Activated CD4-positive, alpha-beta T cell treated with anti-CD3 and anti-CD28 coated beads, Interleukin-2, amount 50 U/mL, for 16 hours (primary cell): ENCODE data around the gene UGT1A6.
"Not testable (repeated sequence)": the region's sequence is repeated elsewhere in the genome, so short reads cannot be mapped to it uniquely, and the experiment has no call there.

ENCODE experiments used
- DNase-seq: peaks from one replicate; pipeline ENCODE4 v3.0.0-alpha.2; 2020

Gene UGT1A6

DNA sequence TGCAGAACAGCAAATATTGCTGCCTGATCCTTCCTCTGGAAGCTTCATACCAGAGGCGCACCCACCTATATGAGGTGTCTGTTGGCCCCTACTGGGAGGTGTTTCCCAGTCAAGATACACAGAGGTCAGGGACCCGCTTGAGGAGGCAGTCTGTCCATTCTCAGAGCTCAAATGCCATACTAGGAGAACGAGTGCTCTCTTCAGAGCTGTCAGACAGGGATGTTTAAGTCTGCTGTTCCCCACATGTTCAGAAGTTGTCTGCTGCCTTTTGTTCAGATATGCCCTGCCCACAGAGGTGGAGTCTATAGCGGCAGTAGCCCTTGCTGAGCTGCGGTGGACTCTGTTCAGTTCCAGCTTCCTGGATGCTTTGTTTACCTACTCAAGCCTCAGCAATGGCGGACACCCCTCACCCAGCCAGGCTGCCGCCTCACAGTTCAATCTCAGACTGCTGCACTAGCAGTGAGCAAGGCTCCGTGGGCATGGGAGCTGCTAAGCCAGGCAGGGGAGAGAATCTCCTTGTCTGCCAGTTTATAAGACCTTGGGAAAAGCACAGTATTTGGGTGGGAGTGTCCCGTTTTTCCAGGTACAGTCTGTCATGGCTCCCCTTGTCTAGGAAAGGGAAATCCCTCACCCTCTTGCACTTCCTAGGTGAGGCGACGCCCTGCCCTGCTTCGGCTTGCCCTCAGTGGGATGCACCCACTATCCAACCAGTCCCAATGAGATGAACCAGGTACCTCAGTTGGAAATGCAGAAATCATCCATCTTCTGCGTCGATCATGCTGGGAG is 44.4 kb downstream of the UGT1A6 start:
- DNase-seq = not testable (repeated sequence)

DNA sequence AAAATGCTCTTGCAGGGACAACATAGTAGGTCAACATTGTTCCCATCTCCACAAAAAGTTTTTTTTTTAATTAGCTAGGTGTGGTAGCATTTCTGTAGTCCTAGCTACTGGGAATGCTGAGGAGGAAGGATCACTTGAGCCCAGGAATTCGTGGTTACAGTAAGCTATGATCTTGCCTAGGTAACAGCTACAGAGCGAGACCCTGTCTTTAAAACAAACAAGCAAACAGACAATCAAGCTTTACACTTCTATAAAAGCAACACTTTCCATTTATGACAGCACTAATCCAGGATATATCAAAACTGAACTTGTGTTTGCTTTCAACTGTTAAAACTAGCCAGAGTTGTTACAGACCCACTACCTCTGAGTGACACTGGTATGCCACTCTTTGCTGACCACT is 48.2 kb downstream of the UGT1A6 start:
- DNase-seq = no peak

DNA sequence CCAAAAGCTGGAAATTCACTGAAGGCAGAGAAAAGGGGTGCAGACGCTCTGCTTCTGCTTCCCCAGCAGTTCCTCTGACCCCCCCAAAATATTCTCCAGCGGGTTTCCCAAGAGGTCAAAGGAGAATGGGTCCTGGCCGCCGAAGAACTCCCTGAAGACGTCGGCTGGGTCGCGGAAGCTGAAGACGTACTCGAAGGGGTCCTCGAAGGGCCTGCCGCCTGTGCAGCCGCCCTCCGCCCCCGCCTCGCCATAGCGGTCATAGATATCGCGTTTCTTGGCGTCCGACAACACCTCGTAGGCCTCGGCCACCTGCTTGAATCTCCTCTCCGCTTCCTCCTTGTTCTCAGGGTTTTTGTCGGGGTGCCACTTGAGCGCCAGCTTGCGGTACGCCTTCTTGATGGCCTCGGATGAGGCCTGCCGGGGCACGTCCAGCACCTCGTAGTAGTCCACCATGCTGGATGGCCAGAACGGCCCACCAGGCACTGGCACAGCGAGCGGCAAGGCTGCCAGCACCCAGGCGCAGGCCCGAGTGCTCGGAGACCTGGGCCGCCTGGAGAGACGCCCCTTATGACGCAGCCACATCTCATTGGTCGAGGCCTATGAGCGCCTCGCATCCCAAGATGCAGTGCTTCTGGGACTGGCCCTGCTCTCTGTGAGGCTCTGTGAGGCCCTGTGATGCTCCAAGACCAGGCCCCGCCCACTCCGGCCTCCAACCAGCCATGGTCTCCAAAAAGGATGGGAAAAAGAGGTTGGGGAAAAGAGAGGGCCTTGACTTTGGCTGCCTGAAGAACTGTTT is 51.0 kb downstream of the UGT1A6 start:
- DNase-seq = no peak

DNA sequence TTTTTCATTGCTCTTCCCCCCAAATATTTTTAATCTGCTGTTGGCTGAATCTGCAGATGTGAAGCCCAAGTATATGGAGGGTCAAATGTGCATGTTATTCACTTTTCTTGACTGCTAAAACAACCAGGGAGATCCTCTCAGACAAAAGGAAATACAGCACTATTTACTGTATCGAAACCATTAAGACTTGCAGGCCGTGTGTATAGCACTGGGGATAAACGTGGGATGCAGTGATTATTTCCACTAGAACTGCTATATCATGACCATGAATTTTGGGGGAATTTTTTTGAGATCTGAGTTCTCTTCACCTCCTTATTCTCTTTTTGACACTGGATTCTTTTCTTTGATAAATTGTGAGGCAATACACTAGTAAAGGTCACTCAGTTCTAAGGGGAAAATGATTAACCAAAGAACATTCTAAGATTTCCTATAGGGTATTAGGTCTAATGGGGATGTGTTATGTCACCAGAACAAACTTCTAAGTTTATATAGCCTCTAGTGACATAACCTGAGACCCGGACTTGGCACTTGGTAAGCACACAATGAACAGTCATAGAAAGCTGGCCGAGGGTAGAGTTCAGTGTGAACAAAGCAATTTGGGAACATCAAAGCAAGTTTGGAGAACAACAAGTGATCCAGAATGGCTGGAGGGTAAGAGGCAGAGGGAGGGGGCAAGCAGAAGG is 52.5 kb downstream of the UGT1A6 start:
- no peak for DNase-seq

DNA sequence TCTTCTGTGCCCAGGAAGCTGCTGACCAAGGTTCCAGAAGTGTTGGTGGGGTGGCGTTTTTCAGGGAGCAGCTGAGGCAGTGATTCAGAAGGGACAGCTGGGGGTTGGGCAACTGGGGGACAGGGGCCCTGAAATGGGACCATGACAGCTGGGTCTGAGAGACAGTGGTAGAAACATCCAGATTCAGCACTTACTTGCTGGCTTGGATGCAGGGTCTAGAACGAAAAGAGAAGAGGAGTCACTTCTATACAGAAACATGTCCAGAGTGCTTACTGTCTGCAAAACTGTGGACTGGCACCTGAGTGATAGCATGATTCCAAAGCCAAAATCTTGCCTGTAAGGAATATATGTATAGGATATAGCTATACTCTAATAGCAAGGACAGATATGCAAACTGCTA is 53.1 kb downstream of the UGT1A6 start:
- DNase-seq = not testable (repeated sequence)

DNA sequence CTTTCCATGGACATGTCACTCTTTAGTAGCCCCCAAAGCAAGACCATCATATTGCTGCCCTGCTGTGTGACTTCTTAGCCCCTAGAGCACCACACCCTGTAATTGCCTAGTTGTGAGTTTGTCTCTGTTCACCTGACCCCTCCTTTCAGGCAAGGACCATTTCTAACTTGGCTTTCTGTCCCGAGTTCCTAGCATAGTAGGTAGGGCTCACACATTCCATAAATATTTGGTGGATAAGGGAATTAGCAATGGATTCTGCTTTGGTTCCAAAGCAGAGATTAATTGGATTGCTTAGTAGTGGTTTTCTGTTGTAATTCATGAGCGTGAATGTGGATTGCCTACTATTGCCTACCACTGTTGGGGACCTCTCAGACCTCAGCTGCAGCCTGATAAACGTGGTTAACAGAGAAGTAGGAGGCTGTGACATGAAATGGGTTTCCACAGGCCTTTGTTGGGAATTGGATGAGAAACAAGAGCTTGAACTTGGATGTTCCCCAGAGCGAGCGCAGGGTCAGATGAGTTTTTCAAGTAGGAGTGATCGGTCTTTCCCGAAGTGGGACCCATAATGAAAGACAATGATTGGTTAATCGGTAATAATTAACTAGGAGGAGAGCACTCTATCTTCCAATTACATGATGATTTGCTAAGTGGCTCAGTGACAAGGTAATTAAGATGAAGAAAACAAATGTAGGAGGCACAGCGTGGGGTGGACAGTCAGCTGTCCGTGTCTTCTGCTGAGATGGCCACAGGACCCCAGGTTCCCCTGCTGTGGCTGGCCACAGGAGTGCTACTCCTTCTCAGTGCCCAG is 54.0 kb downstream of the UGT1A6 start:
- no peak for DNase-seq

DNA sequence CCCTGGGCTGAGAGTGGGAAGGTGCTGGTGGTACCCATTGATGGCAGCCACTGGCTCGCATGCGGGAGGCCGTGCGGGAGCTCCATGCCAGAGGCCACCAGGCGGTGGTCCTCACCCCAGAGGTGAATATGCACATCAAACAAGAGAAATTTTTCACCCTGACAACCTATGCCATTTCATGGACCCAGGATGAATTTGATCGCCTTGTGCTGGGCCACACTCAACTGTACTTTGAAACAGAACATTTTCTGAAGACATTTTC is 54.5 kb downstream of the UGT1A6 start:
- no peak for DNase-seq

DNA sequence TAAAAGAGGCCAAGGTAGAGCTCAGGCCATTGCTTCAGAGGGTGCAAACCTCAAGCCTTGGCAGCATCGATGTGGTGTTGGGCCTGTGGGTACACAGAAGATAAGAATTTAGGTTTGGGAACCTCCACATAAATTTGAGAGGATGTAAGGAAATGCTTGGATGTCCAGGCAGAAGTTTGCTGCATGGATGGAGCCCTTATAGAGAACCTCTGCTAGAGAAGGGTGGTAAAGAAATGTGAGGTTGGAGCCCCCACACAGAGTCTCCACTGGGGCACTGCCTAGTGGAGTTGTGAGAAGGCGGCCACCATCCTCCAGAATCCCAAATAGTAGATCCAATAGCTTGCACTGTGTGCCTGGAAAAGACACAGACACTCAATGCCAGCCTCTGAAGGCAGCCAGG is 58.0 kb downstream of the UGT1A6 start:
- DNase-seq = not testable (repeated sequence)

DNA sequence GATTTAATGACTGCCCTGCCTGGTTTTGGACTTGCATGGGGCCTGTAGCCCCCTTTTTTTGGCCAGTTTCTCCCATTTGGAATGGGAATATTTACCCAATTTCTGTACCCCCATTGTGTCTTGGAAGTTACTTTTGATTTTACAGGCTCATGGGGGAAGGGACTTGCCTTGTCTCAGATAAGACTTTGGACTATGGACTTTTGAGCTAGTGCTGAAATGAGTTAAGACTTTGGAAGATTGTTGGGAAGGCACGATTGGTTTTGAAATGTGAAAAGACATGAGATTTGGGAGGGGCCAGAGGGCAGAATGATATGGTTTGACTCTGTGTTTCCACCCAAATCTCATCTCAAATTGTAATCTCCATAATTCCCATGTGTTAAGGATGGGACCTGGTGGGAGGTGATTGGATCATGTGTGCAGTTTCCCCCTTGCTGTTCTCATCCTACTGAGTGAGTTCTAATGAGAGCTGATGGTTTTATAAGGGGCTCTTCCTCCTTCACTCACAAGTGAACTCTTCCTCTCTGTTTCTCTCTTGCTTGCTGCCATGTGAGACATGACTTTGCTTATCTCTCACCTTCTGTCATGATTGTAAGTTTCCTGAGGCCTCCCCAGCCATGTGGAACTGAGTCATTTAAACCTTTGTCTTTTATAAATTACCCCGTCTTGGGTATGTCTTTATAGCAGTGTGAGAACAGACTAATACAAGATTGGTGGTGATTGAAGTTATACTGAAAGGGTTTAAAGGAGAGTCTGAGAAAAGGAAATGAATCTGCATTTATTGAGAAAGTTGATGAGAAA is 58.7 kb downstream of the UGT1A6 start:
- not testable (repeated sequence) for DNase-seq

DNA sequence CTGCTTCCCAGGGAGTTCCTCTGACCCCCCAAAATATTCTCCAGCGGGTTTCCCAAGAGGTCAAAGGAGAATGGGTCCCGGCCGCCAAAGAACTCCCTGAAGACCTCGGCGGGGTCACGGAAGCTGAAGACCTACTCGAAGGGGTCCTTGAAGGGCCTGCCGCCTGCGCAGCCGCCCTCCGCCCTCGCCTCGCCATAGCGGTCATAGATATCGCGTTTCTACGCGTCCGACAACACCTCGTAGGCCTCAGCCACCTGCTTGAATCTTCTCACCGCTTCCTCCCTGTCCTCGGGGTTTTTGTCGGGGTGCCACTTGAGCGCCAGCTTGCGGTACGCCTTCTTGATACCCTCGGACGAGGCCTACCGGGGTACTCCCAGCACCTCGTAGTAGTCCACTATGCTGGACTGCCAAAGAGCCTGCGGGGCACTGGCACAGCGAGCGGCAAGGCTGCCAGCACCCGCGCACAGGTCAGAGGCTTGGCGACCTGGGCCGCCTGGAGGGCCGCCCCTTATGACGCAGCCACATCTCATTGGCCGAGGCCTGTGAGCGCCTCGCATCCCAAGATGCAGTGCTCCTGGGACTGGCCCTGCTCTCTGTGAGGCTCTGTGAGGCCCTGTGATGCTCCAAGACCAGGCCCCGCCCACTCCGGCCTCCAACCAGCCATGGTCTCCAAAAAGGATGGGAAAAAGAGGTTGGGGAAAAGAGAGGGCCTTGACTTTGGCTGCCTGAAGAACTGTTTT is 62.4 kb downstream of the UGT1A6 start:
- DNase-seq = no peak

DNA sequence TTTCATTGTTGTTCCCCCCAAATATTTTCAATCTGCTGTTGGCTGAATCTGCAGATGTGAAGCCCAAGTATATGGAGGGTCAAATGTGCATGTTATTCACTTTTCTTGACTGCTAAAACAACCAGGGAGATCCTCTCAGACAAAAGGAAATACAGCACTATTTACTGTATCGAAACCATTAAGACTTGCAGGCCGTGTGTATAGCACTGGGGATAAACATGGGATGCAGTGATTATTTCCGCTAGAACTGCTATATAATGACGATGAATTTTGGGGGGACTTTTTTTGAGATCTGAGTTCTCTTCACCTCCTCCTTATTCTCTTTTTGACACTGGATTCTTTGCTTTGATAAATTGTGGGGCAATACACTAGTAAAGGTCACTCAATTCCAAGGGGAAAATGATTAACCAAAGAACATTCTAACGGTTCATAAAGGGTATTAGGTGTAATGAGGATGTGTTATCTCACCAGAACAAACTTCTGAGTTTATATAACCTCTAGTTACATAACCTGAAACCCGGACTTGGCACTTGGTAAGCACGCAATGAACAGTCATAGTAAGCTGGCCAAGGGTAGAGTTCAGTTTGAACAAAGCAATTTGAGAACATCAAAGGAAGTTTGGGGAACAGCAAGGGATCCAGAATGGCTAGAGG is 63.9 kb downstream of the UGT1A6 start:
- no peak for DNase-seq

DNA sequence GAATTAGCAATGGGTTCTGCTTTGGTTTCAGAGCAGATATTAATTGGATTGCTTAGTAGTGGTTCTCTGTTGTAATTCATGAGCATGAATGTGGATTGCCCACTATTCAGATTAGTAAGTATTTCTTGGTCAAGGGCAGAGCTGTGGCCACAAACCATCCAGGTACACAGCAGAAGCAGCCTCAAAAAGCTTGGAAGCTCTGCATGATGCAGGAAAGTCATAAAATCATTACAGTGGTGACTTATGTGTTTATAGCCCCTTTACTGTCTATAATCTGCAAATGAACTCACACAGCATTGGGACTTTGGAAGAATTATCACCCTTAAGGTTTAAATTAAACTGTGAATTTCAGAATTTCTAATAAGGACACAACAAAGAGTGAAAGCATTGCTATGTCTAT is 65.5 kb downstream of the UGT1A6 start:
- no peak for DNase-seq

DNA sequence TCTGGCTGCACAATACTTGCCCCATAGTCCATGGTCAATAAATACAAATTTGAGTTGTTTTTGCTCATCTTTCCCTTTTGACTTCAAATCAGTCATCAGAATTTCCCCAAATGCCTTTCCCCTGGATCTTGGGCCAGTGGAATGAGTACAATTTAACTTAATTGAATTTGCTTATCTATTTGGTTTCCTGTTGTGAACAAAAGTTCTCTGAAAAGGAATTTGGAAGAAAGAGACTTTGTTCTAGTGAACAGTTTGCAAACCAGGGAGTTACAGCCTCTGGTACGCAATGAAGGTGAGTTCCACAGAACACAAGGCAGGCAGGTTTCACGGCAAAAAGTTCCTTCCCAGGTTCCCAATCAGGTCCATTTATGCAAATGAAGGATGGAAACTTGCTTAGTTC is 66.2 kb downstream of the UGT1A6 start:
- no peak for DNase-seq

DNA sequence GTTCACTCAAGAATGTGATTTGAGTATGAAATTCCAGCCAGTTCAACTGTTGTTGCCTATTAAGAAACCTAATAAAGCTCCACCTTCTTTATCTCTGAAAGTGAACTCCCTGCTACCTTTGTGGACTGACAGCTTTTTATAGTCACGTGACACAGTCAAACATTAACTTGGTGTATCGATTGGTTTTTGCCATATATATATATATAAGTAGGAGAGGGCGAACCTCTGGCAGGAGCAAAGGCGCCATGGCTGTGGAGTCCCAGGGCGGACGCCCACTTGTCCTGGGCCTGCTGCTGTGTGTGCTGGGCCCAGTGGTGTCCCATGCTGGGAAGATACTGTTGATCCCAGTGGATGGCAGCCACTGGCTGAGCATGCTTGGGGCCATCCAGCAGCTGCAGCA is 67.4 kb downstream of the UGT1A6 start, which contains the start of gene UGT1A1:
Gene UGT1A1 (plus strand): TSS at position 228 of the 400 bp plus-strand sequence. CDS start 18 bp downstream, at position 246.
- no peak for DNase-seq

DNA sequence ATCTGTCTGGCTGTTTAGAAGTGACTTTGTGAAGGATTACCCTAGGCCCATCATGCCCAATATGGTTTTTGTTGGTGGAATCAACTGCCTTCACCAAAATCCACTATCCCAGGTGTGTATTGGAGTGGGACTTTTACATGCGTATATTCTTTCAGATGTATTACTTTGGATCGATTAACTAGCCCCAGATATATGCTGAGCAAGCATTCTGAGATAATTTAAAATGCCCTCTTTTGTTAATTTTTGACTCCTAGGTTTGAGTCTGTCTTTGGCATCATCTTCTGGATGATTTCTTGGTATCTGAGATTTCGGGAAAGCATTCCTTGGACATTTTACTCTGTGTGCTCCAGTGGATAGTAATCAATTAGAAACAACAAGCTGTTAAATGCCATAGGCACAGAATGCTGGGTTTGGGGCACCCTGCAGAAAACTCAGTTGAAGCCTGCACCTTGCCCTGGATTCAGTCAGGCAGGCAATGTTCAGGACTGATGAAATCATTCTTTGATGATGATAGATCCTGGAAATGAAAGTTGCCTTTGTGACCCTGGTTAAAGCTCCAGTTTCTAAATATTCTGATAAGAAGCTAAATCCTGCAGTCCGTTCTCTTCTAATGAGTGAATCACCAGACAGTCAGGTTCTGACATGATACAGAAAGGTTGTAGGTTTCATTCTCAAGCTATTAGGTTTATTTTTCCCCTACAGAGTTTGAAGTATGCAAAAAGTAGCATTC is 68.5 kb downstream of the UGT1A6 start:
- no peak for DNase-seq

DNA sequence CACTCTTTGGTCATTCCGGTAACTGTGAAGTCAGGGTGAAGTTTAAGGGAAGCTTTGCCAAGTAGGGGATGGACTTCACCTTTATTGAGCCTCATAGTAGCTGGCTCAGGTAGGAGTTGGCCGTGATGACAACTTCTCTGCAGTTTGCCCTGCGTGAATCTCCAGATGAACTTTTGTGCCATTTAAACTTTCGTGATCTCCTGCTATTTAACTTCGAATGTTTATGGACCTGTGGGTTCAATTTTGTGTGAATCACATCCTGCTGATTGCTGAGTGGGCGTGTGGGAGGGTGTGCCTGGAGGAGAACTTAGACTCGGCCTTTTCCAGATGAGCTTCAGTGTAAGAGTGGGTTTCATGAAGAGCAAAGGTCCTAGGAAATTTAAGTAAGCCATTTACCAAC is 71.6 kb downstream of the UGT1A6 start:
- DNase-seq = no peak

DNA sequence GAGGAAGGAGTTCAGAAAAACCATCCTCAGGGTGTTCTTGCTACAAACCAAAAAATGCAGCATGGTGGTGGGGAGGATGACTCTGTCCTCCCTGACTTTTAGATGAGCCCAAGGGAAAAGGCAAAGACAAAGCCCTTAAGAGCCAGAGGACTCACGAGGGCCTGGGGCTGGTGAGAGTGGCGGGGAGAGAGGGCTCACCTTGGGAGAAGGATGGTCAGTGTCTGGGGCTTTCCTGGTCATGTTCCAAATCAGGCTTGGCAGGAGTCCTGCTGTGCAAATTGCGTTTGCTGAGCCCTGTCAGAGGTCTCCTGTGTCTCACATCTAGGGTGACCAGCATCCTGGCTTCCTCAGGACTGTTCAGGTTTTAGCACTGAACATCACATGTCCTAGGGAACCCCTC is 72.1 kb downstream of the UGT1A6 start:
- no peak for DNase-seq

DNA sequence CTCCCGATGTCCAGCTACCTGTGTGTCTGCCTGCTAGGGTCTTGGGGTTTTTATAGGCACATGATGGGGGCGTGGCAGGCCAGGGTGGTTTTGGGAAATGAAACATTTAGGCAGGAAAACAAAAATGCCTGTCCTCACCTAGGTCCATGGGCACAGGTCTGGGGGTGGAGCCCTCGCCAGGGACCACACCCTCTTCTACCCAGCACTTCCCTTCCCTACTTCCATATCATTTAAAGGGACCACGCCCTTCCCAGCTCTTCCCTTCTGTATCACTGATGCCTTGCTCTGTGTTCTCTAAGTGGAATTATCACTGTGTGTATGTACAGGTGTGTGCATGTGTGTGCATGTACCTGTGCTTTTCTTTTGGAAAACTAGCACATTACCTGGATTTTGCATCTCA is 73.7 kb downstream of the UGT1A6 start:
- no peak for DNase-seq

DNA sequence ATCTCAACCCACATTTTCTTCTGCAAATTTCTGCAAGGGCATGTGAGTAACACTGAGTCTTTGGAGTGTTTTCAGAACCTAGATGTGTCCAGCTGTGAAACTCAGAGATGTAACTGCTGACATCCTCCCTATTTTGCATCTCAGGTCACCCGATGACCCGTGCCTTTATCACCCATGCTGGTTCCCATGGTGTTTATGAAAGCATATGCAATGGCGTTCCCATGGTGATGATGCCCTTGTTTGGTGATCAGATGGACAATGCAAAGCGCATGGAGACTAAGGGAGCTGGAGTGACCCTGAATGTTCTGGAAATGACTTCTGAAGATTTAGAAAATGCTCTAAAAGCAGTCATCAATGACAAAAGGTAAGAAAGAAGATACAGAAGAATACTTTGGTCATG is 75.4 kb downstream of the UGT1A6 start:
- no peak for DNase-seq

DNA sequence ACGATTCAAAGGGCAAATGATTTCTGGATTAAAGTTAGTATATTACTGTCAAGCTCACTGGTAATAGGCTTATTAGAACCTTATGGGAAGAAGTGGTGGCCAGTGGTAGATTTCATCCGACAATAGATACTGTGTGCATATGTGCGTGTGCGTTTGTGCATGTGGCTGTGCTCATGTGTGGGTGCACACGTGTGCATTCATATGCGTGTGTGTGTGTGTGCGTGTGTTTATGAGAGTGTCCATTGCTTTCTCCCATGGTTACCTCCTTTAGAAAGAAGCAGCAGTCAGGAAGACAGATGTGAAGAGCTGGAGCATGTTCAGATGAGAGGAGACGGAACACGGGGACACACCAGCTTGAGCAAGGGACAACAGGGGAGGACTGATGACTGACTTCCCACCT is 76.6 kb downstream of the UGT1A6 start:
- no peak for DNase-seq
